HG03159 (cell line): ENCODE data around the gene EPYC.

Source experiments
- ATAC-seq: cut with Tn5 transposase; IDR thresholded peaks from one replicate; pipeline ENCODE4 v1.9.1; 2021; ENCODE audit warnings: mild to moderate bottlenecking, moderate library complexity; ENCODE audit not compliant: unreplicated experiment

EPYC gene

DNA sequence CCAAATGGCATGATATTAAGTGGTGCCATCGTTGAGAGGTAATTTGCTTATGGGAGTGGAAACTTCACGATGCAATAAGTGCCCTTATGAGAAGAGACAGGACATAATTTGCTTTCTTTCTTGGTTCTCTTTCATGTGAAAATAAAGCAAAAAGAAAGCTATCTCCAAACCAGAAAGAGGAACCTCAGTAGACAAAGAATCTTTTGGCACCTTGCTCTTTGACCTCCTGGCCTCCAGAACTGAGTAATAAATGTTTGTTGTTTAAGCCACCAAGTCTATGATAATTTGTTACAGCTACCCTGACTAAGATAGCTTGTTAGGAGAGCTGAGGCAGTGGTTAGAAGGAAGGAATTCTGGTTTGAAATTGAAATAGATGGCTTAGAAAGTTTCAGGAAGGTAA is 89.4 kb downstream of the EPYC start:
- no peak for ATAC-seq
